GM18498 (cell line): ENCODE results near the gene DDX54.
A peak's percentile ranks its signal among the peaks of the same experiment; 100 is the strongest.

Experiments used
- ATAC-seq: cut with Tn5 transposase; IDR thresholded peaks from one replicate; pipeline ENCODE4 v1.9.1; 2021; ENCODE audit warnings: mild to moderate bottlenecking, moderate library complexity; ENCODE audit not compliant: unreplicated experiment

The DDX54 gene

DNA sequence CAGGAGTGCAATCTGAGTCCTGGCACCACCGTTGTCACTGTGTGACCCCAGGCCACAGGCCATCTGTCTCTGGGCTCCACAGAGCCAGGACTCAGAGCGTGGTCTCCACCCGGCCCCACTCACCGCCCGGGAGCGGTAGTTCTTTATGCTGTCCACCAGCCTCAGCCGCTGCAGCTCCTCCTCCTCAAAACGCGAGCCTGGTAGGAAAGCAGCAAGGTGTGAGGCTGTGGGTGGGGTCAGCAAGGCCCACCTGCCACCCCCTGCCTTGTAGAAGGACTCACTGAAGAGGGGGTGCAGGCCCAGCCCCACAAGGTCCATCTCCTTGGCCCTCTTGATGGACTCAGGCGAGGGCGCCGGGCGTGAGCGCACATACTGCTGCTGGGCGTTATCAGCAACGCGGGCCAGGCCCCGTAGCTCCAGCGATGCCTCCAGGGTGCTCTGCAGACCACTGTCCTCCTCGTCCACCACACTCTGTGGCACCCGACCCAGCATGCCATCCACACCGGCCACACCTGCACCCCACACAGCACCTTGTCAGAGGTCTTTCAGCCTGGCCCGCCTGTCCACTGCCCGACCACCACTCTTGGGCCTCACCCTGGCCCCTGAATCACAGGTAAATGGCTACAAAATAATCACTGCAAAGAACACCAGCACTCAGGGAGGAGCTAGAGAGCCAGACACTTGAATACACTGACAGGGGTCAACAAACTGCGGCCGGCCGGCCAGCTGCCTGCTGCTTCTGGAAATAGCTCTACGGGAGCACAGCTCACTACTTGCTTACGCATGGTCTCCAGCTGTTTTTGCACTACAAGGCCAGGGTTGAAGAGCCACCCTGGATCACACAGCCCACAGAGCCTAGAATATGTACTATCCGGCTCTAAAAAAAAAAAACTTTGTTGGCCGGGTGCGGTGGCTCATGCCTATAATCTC lies 19.5 kb downstream of the DDX54 start:
- no peak for ATAC-seq

DNA sequence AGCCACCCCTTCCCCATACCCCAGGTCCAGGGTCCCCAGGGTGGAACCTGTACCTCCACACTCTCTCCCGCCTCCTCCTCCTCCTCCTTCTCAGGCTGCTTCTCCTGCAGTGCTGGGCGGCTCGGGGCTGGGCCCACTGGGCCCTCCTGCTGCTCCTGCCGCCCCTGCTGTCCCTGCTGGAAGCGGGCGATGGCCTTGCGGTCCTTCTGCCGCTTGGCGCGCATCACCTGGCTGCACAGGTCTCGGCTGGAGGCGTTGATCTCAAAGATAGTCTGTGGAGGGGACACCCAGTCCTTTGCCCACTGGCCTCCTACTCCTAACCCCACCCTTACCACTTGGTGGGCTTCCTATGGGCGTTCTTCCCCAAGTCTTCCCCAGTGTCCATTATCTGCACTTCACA lies 21.3 kb downstream of the DDX54 start:
- ATAC-seq = no peak

DNA sequence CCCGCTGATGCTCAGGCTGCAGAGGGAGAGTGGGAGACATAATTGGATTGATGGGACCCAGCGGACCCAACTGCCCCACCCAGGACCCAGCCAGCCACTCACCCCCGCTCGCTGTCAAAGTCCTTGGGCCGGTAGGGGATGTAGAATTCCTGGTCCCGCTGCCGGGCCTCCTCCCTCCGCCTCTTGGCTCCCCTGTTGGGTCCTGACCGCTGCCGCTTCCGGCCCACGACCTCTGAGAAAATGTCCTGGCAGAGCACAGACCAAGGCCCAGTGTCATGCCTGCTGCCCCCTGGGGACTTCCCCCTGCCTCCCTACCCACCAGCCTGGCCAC lies 22.3 kb downstream of the DDX54 start:
- no peak for ATAC-seq

DNA sequence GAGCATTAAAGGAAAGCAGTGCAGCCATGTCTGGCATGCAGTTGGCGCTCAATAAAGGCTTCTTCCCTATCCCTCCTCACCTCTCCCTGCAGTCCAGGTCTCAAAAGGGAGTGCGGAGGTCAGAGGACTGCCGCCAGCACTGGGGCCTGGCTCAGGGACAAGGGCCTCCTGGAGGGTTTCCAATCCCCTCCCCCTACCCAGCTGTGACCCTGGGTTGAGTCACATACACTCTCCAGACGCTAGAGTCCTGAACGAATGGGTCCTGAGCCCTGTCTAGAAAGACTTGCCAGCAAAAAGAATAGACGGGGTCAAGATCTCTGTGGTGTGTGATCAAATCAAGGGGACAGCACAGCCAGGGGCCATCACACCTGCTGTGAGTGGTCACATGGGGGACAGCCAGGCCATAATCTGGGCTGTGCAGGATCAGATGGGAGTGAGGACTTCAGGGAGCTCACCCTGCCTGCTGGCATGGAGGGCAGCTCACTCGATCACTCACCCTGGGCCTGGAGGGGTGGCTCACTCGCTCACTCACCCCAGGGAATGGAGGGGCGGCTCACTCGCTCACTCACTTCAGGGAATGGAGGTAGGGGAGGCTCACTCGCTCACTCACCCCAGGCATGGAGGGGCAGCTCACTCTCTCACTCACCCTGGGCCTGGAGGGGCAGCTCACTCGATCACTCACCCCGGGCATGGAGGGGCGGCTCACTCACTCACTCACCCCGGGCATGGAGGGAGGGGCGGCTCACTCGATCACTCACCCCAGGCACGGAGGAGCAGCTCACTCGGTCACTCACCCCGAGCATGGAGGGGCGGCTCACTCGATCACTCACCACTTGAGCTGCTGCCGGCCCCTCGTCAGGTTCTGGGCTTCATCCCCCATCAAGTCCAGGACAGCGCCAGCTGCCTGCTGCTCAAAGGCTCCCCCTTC lies 22.9 kb downstream of the DDX54 start:
- ATAC-seq = no peak

DNA sequence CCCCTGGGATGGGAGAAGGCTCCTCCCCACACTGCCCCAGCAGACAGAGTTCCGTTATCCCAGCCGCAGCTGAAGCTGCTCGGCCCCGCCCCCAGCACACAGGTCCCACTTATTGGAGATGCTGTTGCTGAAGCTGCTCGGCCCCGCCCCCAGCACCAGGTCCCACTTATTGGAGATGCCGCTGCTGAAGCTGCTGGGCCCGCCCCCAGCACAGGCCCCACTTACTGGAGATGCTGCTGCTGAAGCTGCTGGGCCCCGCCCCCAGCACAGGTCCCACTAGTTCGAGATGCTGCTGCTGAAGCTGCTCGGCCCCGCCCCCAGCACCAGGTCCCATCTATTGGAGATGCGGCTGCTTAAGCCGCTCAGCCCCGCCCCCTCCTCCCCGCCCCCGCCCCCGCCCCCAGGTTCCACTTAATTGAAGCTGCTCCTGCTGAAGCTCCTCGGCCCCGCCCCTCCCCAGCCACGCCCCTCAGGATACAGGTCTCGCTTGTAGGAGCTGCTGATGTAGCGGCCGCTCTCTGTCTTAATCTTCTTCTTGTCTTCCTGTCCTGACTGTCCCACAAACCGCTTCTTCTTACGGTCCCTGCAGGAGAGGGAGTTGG lies 23.8 kb downstream of the DDX54 start:
- ATAC-seq = no peak

DNA sequence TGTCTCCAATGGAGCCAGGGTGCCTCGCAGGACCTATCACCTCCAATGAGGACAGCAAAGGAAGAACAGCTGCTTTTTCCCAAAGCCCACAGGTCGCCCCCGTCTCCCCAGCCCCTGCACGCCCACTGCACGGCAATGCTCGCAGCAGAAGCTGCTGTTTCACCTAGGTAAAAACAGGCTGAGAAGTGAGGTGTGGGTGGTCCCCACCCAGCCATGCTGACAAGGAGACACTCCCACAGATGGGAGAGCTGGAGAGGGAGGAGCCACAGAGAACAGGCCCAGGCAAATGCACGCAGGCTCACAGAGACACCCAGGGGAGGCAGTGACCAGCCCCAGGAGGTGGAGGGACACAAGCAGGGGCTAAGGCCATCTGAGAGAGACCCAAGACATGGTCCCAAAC lies 25.3 kb downstream of the DDX54 start:
- no peak for ATAC-seq

DNA sequence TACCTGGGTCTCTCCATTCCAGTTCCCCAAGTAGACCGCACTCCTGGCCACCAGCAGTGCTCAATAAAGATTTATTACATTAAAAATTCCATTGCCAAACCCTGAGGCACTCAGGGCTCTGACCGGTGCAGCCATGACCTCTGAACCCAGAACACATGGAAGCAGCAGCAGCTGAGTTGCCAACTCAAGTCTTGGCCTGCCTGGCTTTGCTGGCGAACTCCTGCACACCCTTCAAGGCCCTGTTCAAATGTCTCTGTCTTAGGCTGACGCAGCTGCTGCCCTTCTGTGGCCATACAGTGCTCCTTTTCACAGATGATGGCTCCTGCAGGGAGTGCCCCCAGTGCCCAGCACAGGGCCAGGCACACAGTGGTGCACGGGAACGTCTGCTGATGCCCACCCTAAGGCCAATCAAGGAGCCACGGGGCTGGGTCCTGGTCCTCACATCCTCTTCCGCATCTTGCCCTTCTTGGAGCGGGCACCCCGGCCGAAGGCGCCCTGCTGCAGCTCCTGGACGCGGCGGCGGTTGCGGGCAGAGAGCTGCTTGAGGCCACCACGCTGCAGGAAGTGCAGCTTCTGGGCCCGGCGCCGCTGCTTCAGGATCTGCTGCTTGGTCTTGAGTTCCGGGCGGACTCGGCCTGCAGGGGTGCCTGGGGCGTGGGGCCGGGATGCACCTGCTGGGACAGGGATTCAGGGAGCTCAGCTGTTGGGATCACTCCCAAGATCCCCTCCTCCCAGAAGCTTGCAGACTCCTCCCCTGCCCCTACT lies 26.7 kb downstream of the DDX54 start:
- ATAC-seq = no peak

DNA sequence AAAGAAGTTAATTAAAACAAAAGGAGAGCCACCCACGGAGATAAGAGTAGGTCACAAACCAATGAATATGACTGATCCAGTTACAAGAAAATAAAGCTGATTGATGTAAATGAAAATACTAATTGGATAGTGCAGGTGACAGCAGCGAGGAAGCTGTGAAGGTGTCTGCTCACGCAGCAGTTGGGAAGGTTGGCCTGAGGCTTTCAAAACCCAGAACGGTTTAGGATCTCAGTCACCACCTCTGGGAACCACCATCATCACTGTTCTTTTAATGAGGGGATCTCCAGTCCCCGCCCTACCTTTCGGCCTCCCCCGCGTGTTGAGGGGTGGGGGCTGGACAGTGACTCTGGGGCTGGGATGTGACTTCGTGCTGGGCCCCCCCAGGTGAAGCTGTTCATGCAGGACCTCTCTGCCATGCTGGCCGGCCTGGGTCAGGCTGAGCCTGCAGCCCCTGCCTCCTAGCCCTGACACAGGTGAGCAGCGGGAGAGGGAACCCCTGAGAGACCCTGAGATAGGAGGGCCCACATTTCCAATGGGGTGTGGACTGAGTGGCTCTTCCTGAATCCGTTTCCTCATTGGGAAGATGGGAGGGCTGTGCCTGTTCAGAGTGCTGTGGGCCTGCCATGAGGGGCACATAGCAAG lies 27.9 kb downstream of the DDX54 start:
- no peak for ATAC-seq

DNA sequence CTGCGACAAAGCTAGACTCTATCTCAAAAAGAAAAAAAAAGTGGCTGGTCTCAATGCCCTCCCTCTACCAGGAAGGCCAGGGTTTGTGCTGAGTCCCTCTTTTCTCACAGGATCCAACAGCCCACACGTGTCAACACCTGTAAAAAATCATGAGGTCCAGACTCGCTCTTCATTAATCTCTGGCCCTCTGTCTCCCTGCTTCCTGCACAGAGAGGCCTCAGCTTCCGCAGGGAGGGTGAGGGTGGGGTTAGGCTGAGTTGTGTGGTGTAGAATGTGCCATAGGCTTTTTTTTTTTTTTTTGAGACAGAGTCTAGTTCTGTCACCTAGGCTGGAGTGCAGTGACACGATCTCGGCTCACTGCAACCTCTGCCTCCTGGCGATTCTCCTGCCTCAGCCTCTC lies 29.6 kb downstream of the DDX54 start:
- no peak for ATAC-seq

DNA sequence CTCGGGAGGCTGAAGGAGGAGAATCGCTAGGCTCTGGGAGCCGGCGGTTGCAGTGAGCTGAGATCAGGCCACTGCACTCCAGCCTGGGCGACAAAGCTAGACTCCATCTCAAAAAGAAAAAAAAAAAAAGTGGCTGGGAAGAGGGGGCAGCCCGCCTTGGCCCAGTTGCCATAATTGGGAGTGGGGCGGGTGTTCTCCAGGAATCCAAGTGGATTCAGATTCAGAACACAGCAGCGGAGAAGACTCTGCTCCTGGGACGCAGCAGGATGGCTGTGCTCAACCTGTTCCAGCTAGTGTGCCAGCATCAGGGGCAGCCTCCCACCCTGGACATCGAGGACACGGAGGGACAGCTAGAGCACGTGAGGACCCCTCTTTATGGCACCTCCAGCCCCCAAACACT lies 30.2 kb downstream of the DDX54 start:
- no peak for ATAC-seq

DNA sequence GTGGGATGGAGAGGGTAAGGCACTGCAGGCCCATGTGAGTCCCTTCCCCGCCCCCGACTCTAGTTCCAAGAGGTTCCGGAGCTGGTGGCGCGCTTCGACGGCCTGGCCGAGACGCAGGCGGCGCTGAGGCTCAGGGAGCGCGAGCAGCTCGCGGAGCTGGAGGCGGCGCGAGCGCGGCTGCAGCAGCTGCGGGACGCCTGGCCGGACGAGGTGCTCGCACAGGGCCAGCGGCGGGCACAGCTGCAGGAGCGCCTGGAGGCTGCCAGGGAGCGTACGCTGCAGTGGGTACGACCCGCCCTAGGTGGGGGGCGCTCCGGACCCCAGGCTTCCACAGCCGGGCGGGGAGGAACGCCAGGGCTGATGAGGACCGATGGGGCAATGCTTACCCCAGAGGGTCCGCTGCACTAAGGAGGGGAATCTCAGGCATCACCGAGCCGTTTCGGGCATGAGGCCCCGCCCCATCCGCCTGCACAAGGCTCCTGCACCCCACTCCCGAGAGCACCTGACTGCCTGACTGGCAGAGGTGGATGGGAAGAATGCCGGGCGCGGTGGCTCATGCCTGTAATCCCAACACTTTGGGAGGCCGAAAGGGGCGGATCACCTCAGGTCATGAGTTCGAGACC lies 30.8 kb downstream of the DDX54 start:
- no peak for ATAC-seq

DNA sequence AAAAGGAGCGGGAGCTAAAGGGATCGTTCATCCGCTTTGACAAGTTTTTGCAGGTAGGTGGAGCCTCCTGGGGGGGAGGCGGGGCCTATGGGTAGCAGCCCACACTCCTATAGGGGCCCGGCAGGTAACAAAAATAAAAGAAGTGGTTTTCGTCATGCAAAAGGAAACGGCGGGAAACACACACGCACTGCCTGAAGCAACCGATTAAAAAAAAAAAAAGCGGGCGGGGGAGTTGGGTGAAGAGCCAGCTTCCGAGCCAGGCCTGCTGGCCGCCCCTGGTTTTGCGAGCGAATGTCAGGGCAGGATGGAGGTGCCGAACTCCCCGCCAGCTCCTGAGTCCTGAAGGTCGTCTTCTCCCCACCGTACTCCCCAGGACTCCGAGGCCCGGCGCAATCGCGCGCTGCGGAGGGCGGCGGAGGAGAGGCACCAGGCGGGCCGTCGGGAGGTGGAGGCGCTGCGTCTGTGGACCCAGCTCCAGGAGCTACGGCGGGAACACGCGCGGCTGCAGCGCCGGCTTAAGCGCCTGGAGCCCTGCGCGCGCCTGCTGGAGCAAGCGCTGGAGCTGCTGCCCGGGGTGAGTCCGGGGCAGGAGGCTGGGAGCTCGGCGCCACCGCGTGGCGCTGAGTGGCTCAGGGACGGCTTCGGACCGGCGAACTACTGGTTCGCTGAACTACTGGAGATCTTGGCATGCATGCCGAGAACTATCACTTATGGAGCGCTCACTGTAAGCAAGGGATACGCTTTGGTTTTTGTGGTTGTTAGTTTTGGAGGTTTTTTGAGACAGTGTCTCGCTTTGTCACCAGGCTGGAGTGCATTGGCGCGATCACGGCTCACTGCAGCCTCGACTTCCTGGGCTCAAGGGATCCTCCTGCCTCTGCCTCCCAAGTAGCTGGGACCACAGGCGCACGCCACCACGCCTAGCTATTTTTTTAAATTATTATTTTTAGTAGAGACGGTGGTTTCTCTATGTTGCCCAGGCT lies 32.2 kb downstream of the DDX54 start:
- peak; percentile 71 for ATAC-seq

DNA sequence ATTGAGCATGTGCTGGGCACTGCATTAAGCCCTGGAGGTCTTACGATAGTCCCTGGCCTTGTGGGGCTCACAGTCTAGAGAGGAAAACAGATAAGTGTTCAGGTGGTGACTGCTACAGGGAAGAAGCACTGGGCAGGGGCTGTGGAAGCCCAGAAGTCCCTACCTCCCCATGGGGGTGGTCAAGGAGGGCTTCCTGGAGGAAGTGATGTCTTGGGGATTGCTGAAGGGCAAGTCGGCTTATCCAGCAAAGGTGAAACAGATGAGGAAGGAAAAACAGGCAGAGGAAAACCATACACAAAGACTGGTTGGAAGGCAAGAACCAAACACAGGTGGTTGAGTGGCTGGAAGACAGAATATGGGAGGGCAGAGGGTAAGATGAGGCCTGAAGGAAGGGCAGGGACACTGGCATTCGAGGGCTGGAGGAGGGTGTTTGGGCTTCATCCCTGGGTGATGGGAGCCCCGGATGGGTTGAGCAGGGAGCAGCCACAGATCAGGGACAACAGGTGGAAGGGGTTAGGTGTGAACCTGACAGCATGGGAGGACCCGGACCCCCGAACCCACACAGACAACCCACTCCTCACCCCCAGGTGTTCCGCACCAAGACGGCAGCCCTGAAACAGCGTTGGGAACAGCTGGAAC lies 33.0 kb downstream of the DDX54 start:
- no peak for ATAC-seq

DNA sequence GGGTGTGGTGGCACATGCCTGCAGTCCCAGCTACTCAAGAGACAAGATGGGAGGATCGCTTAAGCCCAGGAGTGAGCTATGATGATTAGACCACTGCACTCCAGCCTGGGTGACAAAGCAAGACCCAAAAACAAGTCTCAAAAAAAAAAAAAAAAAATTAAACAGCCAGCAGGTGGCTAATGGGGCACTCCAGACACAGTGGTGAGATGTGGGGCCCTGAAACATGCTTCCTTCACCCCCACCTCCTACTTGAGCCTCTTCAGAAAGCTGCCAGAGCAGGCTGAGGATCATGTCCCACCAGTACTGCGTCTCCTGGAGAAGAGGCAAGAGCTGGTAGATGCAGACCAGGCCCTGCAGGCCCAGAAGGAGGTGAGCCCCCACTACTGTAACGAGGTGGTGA lies 33.6 kb downstream of the DDX54 start:
- ATAC-seq = no peak

DNA sequence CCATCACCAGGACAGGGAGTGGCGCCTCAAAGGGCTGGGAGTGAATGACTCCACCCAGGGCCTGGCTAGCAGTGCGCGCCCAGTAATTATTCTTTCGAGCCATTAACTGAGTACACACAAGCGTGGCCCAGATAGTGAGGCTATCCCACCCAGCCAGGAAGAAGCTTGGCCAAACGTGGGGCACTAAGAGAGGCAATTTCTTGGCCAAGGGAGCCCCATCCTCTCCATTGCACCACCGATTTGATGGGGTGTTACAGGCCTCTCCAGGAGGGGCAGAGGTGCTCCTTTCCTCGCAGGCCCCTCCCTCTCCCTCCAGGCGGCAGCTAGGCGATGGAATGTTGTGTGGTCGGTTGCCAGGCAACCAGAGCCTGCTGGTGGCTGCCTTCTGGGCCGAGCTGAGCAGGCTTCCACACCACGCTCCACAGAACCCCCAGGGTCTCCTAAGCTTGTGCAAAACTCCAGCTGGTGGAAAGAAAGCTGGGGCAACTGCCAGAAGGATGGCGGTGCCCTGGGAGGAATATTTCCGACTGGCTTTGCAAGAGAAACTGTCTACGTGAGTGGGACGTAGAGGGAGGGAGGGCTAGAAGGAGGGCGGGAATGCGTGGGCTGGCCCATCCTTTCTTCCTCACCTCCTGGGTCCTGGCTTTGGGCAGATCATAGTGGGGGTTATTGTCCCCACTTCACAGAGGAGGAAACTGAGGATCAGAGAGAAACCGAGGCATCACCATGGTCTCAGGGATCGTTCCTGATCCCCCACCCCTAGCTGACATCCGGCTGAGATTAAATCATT lies 35.7 kb downstream of the DDX54 start, which contains the start of gene CFAP73:
TSS of gene CFAP73 (plus strand) at position 364 of the 790 bp plus-strand sequence. CDS start at position 498, 134 bp downstream.
- ATAC-seq = no peak

DNA sequence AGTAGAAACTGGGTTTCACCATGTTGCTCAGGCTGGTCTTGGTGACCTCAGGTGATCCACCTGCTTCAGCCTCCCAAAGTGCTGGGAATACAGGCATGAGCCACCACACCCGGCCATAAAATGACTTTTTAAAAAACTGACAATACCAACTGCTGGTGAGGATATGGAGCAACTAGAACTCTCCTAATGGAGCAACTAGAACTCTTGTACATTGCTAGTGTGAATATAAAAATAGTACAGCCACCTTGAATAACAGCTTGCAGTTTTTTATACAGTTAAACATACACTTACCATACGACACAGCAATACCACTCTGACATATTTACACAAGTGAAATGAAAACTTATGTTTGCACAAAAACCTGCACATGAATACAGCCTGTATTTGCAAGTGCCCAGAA lies 38.3 kb downstream of the DDX54 start:
- no peak for ATAC-seq
